Neutrophil (primary cell): ENCODE data around the gene ANKMY1.

Source experiments
- H3K27ac ChIP-seq: fragments of 200-600 bp; sonication (generic); 2 replicates; pipeline ENCODE4 v1.5.1; 2016; ENCODE audit warnings: mild to moderate bottlenecking, moderate library complexity
- H3K27me3 ChIP-seq: fragments of 200-600 bp; sonication (generic); 2 replicates; pipeline ENCODE4 v1.6.0; 2016; ENCODE audit warnings: mild to moderate bottlenecking
- H3K36me3 ChIP-seq: fragments of 200-600 bp; sonication (generic); 2 replicates; pipeline ENCODE4 v1.5.1; 2017
- H3K4me1 ChIP-seq, 2 experiments: fragments of 200-600 bp in 1 of 2; sonication (generic) in 1 of 2; 1 replicate in 1 of 2; 2 replicates in 1 of 2; pipeline versions ENCODE4 v1.5.1 to v1.6.1; 2013 to 2016; ENCODE audit warnings: low read depth in 1 of 2, low read length in 1 of 2, mild to moderate bottlenecking in 1 of 2, moderate library complexity in 1 of 2; ENCODE audit not compliant: control insufficient read depth in 1 of 2, insufficient read depth in 1 of 2
- H3K4me3 ChIP-seq, 2 experiments: fragments of 200-600 bp in 1 of 2; sonication (generic) in 1 of 2; 1 replicate in 1 of 2; 2 replicates in 1 of 2; pipeline ENCODE4 v1.5.1; 2013 to 2016; ENCODE audit warnings: low read depth in 1 of 2, low read length in 1 of 2, mild to moderate bottlenecking in 1 of 2, moderate library complexity in 1 of 2
- H3K9me3 ChIP-seq: fragments of 200-600 bp; sonication (generic); 2 replicates; pipeline ENCODE4 v1.5.1; 2016
- CTCF ChIP-seq: fragments of 200-600 bp; sonication (generic); IDR thresholded peaks from 2 replicates; pipeline ENCODE4 v1.5.1; 2016; ENCODE audit warnings: antibody characterized with exemption

The ANKMY1 gene

GRCh38 chr2:240589375-240589774, 31.6 kb upstream of the ANKMY1 start:
- Histone ChIP-seq H3K4me3 (no peak overlapping the region), H3K36me3 (peaks cover 52% of the 10 kb centered on the region), H3K27ac (no peak overlapping the region), H3K9me3 (no peaks in the 10 kb centered on the region), H3K27me3 (no peaks in the 10 kb centered on the region), H3K4me1 (peaks cover 32 to 33% of the 10 kb centered on the region in 2 experiments)
- TF ChIP-seq CTCF = no peak

DNA sequence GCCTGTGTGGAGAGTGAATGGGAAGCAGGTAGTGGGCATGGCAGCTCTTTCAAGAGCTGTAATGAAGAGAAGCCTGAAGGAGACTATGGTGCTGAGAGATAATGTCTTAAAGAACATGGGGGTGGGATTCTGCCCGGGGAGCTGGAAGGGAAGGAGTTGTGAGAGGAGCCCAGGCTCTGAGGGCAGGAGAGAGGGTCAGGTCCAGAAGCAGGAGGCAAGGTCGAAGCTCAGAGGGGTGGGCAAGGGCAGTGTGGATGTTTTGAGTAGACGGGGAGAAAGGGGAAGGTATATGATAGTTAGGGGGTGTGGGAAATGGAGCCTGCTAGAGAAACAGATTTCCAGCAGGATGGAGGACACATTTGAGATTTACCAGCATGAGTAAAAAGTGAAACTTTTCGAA, 30.9 kb upstream of the ANKMY1 start:
- H3K36me3 ChIP-seq = peaks cover 45% of the 10 kb centered on the region
- no peaks in the 10 kb centered on the region for H3K27me3 ChIP-seq
- H3K9me3 ChIP-seq = no peaks in the 10 kb centered on the region
- H3K4me1 ChIP-seq = peaks cover 32 to 34% of the 10 kb centered on the region in 2 experiments
- H3K27ac ChIP-seq = no peak overlapping the region
- TF ChIP-seq CTCF = no peak
- no peak overlapping the region for H3K4me3 ChIP-seq

- H3K4me1 ChIP-seq = peaks cover 32 to 34% of the 10 kb centered on the region in 2 experiments
- H3K36me3 ChIP-seq = peaks cover 39% of the 10 kb centered on the region
- no peaks in the 10 kb centered on the region for H3K9me3 ChIP-seq
- H3K4me3 ChIP-seq = no peak overlapping the region
- H3K27me3 ChIP-seq = no peaks in the 10 kb centered on the region
- TF ChIP-seq CTCF = no peak
- no peak overlapping the region for H3K27ac ChIP-seq
These were observed 30.3 kb upstream of the ANKMY1 start for GRCh38 chr2:240588006-240588655.

DNA sequence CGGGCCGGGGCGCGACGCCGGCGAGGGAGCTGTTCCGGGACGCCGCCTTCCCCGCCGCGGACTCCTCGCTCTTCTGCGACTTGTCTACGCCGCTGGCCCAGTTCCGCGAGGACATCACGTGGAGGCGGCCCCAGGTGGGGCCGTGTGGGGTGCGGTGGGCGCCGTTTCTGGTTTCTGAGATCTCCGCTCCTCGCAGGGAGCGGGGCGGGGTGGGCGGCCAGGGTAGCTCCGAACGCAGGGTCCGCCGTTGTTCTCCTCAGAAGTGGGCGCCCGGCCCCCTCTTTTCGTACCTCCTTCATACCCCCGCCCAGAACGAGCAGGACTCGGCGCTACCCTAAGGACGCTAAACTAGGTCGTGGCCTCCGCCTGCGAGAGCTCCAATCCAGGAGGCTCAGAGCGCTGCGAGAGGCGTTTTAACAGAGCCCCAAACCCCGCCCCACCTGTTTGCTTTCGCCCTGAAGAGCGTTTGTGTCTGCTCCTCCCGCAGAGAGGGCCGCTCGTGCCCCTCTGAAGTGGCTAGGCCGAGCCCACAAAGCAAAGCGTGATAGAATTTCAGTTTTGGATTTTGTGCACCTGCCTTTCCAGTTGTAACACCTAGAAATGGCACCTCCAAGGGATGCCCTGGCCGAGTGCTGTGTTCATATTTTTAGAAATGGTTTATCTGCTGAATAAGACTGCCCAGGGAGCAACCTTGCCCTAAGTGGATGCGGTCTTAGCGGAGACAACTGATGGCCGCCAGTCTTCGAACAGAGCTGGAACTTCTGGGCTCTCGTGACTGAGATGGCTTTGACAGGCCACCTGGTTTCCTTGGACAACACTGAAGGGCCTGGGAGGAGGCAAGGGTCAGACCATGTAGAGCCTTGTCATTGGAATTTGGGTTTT, 29.4 kb upstream of the ANKMY1 start:
- Histone ChIP-seq H3K4me1 (peaks cover 32 to 34% of the 10 kb centered on the region in 2 experiments), H3K4me3 (peak overlapping the region; percentile 95 to 96), H3K27me3 (no peaks in the 10 kb centered on the region), H3K27ac (peak overlapping the region; percentile 92), H3K9me3 (no peaks in the 10 kb centered on the region), H3K36me3 (peaks cover 31% of the 10 kb centered on the region)
- no peak for TF ChIP-seq CTCF

GRCh38 chr2:240586198-240586918, 28.6 kb upstream of the ANKMY1 start, which contains the start of gene CAPN10:
Gene CAPN10 (plus strand): TSS chr2:240586734. CDS start chr2:240586912, 178 bp downstream.
- TF ChIP-seq CTCF = peak; percentile 55
- peaks cover 23% of the 10 kb centered on the region for H3K36me3 ChIP-seq
- H3K27ac ChIP-seq = peak within 1 kb of the TSS; percentile 92
- no peaks in the 10 kb centered on the region for H3K9me3 ChIP-seq
- peak within 1 kb of the TSS; percentile 95 to 96 for H3K4me3 ChIP-seq
- H3K27me3 ChIP-seq = no peaks in the 10 kb centered on the region
- peaks cover 32 to 34% of the 10 kb centered on the region in 2 experiments for H3K4me1 ChIP-seq
